IMR-90 (cell line): ENCODE results near the gene PACS1. TPM values are rescaled to one million over a fixed set of nuclear protein-coding genes. Genes with fewer than 3 reads are reported as not detected.
A peak's percentile ranks its signal among the peaks of the same experiment; 100 is the strongest.

Experiments used
- ATAC-seq: fragments of 200-7000 bp; cut with Tn5 transposase; 2 replicates; pipeline ENCODE4 v1.9.1; 2020; ENCODE audit warnings: low read depth, mild to moderate bottlenecking, moderate library complexity
- BruUV-seq: library from RNA; stranded (reverse); fragments of 400-500 nt; replicated peaks from 2 replicates; lab custom pipeline; 2021; lab: Mats Ljungman, UMichigan
- CTCF ChIA-PET: fragments of 300-600 bp; formaldehyde crosslinking; extraction: SDS; loops from one replicate; lab custom pipeline; 2021; ENCODE audit warnings: antibody characterized with exemption; lab: Yijun Ruan, JAX
- POLR2A ChIA-PET: fragments of 300-600 bp; sonication (Branson Sonifier 250); formaldehyde crosslinking; loops from one replicate; lab custom pipeline; 2022; ENCODE audit warnings: antibody characterized with exemption; ENCODE audit not compliant: unreplicated experiment; lab: Charles Lee
- DNase-seq: peaks from one replicate; pipeline ENCODE4 v3.0.0; 2013
- H2AFZ ChIP-seq: replicated peaks from 2 replicates; pipeline ENCODE3; 2013; ENCODE audit warnings: low read length, mild to moderate bottlenecking; ENCODE audit not compliant: poor library complexity
- H2AK5ac ChIP-seq: 2 replicates; pipeline ENCODE4 v1.6.1; 2013; ENCODE audit warnings: low read depth, low read length, inconsistent platforms
- H2AK9ac ChIP-seq: replicated peaks from 2 replicates; pipeline ENCODE3; 2013; ENCODE audit warnings: mild to moderate bottlenecking, low read depth, low read length, moderate library complexity; ENCODE audit not compliant: poor library complexity
- H2BK120ac ChIP-seq: 2 replicates; pipeline ENCODE4 v1.6.1; 2013; ENCODE audit warnings: low read depth, low read length, inconsistent platforms
- H2BK15ac ChIP-seq: 3 replicates; pipeline ENCODE4 v1.6.1; 2013; ENCODE audit warnings: low read depth, low read length, inconsistent platforms
- H2BK20ac ChIP-seq: 2 replicates; pipeline ENCODE4 v1.6.1; 2013; ENCODE audit warnings: low read depth, mild to moderate bottlenecking, inconsistent platforms, low read length, moderate library complexity
- H2BK5ac ChIP-seq: 2 replicates; pipeline ENCODE4 v1.6.1; 2013; ENCODE audit warnings: mild to moderate bottlenecking, low read depth, low read length, inconsistent platforms; ENCODE audit not compliant: poor library complexity, severe bottlenecking
- H3K14ac ChIP-seq: replicated peaks from 2 replicates; pipeline ENCODE4 v1.6.1; 2013; ENCODE audit warnings: low read depth, low read length, inconsistent platforms
- H3K18ac ChIP-seq: 2 replicates; pipeline ENCODE4 v1.6.1; 2013; ENCODE audit warnings: low read depth, low read length, control low read depth
- H3K23ac ChIP-seq: 2 replicates; pipeline ENCODE4 v1.6.1; 2013; ENCODE audit warnings: low read depth, low read length, inconsistent platforms
- H3K27ac ChIP-seq: 2 replicates; pipeline ENCODE4 v1.5.1; 2013; ENCODE audit warnings: mild to moderate bottlenecking, control low read depth, low read length; ENCODE audit not compliant: insufficient read depth
- H3K27me3 ChIP-seq: 2 replicates; pipeline ENCODE4 v1.6.1; 2013; ENCODE audit warnings: low read length; ENCODE audit not compliant: control insufficient read depth, insufficient read depth
- H3K36me3 ChIP-seq: 2 replicates; pipeline ENCODE4 v1.6.1; 2013; ENCODE audit warnings: low read length, mixed read lengths; ENCODE audit not compliant: control insufficient read depth, insufficient read depth
- H3K4ac ChIP-seq: 2 replicates; pipeline ENCODE4 v1.6.1; 2013; ENCODE audit warnings: low read depth, low read length, inconsistent platforms
- H3K4me1 ChIP-seq: 2 replicates; pipeline ENCODE4 v1.6.1; 2013; ENCODE audit warnings: low read length, mixed read lengths; ENCODE audit not compliant: control insufficient read depth, insufficient read depth
- H3K4me2 ChIP-seq: 2 replicates; pipeline ENCODE4 v1.6.1; 2013; ENCODE audit warnings: low read depth, mild to moderate bottlenecking, control low read depth, low read length, moderate library complexity
- H3K4me3 ChIP-seq: 2 replicates; pipeline ENCODE4 v1.5.1; 2013; ENCODE audit warnings: low read depth, mild to moderate bottlenecking, control low read depth, low read length, moderate library complexity; ENCODE audit not compliant: insufficient read depth
- H3K56ac ChIP-seq: 2 replicates; pipeline ENCODE4 v1.6.1; 2013; ENCODE audit warnings: low read length, inconsistent platforms; ENCODE audit not compliant: insufficient read depth; ENCODE audit errors: extremely low read depth
- H3K79me1 ChIP-seq, 2 experiments: 2 replicates each; pipeline ENCODE4 v1.6.1; 2013; ENCODE audit warnings: low read length in 2 of 2, inconsistent platforms in 1 of 2, low read depth in 1 of 2
- H3K9ac ChIP-seq: 2 replicates; pipeline ENCODE4 v1.6.1; 2013; ENCODE audit warnings: low read depth, low read length, control low read depth
- H3K9me1 ChIP-seq: 2 replicates; pipeline ENCODE4 v1.6.1; 2013; ENCODE audit warnings: low read length, inconsistent platforms; ENCODE audit not compliant: insufficient read depth
- H3K9me3 ChIP-seq: 2 replicates; pipeline ENCODE4 v1.6.1; 2013; ENCODE audit warnings: low read length; ENCODE audit not compliant: control insufficient read depth, insufficient read depth
- H4K20me1 ChIP-seq: 2 replicates; pipeline ENCODE4 v1.6.1; 2013; ENCODE audit warnings: low read length, inconsistent platforms; ENCODE audit not compliant: insufficient read depth
- H4K5ac ChIP-seq: 2 replicates; pipeline ENCODE4 v1.6.1; 2013; ENCODE audit warnings: mild to moderate bottlenecking, low read depth, low read length, control low read depth
- H4K8ac ChIP-seq, 2 experiments: 2 replicates each; pipeline ENCODE4 v1.6.1; 2013; ENCODE audit warnings: low read depth in 2 of 2, low read length in 2 of 2, control low read depth in 1 of 2, inconsistent platforms in 1 of 2
- H4K91ac ChIP-seq: 2 replicates; pipeline ENCODE4 v1.6.1; 2013; ENCODE audit warnings: low read depth, low read length, inconsistent platforms; ENCODE audit not compliant: insufficient read depth
- FOS ChIP-seq: fragments of 150-350 bp; IDR thresholded peaks from 2 replicates; pipeline ENCODE4 v1.6.1; 2016; ENCODE audit warnings: low read depth, low read length
- MAFK ChIP-seq: IDR thresholded peaks from 2 replicates; pipeline ENCODE4 v1.6.1; 2012; ENCODE audit warnings: low read depth, low read length, improper control_type of control experiment
- MAZ ChIP-seq: IDR thresholded peaks from 2 replicates; pipeline ENCODE4 v1.6.1; 2012; ENCODE audit warnings: low read depth, mild to moderate bottlenecking, low read length, improper control_type of control experiment, moderate library complexity, borderline replicate concordance
- MXI1 ChIP-seq: IDR thresholded peaks from 2 replicates; pipeline ENCODE4 v1.6.1; 2012; ENCODE audit warnings: low read depth, mild to moderate bottlenecking, low read length, moderate library complexity, borderline replicate concordance
- NFE2L2 ChIP-seq: fragments of 150-350 bp; IDR thresholded peaks from 2 replicates; pipeline ENCODE4 v1.6.1; 2016; ENCODE audit warnings: low read depth, mild to moderate bottlenecking, low read length
- POLR2A ChIP-seq: IDR thresholded peaks from 2 replicates; pipeline ENCODE4 v1.6.1; 2012; ENCODE audit warnings: mild to moderate bottlenecking, low read depth, low read length
- RCOR1 ChIP-seq: IDR thresholded peaks from 2 replicates; pipeline ENCODE4 v1.6.1; 2012; ENCODE audit warnings: mild to moderate bottlenecking, low read length, improper control_type of control experiment; ENCODE audit not compliant: insufficient replicate concordance
- RFX5 ChIP-seq: IDR thresholded peaks from 2 replicates; pipeline ENCODE4 v1.8.0; 2012; ENCODE audit warnings: low read depth, mild to moderate bottlenecking, low read length, moderate library complexity
- SMC3 ChIP-seq: fragments of 150-350 bp; IDR thresholded peaks from 2 replicates; pipeline ENCODE4 v1.6.1; 2016; ENCODE audit warnings: low read depth, mild to moderate bottlenecking, antibody characterized with exemption, low read length, moderate library complexity
- WGBS, 2 experiments: methylation state at CpG; one replicate each; pipeline versions ENCODE4 v1.1.5 to v1.1.7; 2013; ENCODE audit warnings: missing lambda C conversion rate in 2 of 2; ENCODE audit not compliant: insufficient read length in 1 of 2; ENCODE audit errors: extremely low coverage in 2 of 2; 5-methylcytosine and 5-hydroxymethylcytosine counted together
- dilution Hi-C: fragments of 300-500 bp; cut with HindIII; formaldehyde crosslinking; loops from one replicate; pipeline ENCODE4 v1.14.3; 2018; ENCODE audit warnings: low sequenced_read_pairs; ENCODE audit not compliant: unreplicated experiment
- in situ Hi-C: fragments of 300-500 bp; cut with MboI; formaldehyde crosslinking; loops from 3 replicates; pipeline ENCODE4 v1.14.3; 2019; ENCODE audit warnings: low sequenced_read_pairs, inconsistent platforms, mixed read lengths
- intact Hi-C: fragments of 100-400 bp; cut with micrococcal nuclease; formaldehyde crosslinking; loops from 2 replicates; pipeline ENCODE4 v1.10.0; 2022
- polyA plus RNA-seq, 3 experiments: library from polyadenylated mRNA; depleted of rRNA; stranded (reverse); fragments of >200 nt; gene quantifications; 2 replicates each; pipeline ENCODE4 v1.2.3, GENCODE V29; 2012; ENCODE audit warnings: low replicate concordance in 1 of 3
- total RNA-seq: library from RNA; depleted of rRNA; stranded (reverse); fragments of >200 nt; gene quantifications from 2 replicates; pipeline ENCODE4 v1.2.3, GENCODE V29; 2012
- TF ChIP-seq, protein P1 (sequence below): fragments of 150-350 bp; IDR thresholded peaks from 2 replicates; pipeline ENCODE4 v1.6.1; 2016; ENCODE audit warnings: low read depth, mild to moderate bottlenecking, low read length, moderate library complexity, borderline replicate concordance
- TF ChIP-seq, protein P2 (sequence below): conservative IDR thresholded peaks from 2 replicates; pipeline ENCODE4 v1.5.1; 2012; ENCODE audit warnings: mild to moderate bottlenecking, low read depth, low read length, improper control_type of control experiment

The PACS1 gene
- total and polyA plus RNA-seq, 2 of the 4 experiments (the other 2 are of a cell fraction): 7.3 to 32.0 TPM

GRCh38 chr11:66042996-66043906 is 26.8 kb upstream of the PACS1 start (continued):
- TF ChIP-seq MAZ (no peak), RFX5 (no peak)

- Histone ChIP-seq H3K9me3 (no peaks in the 10 kb centered on the region; the same call in 1 of the 2 replicates), H3K36me3 (no peaks in the 10 kb centered on the region), H2BK5ac (no peak overlapping the region), H3K18ac (no peak overlapping the region), H3K4me1 (no peaks in the 10 kb centered on the region), H3K9me1 (no peaks in the 10 kb centered on the region), H4K91ac (no peak overlapping the region), H3K23ac (no peak overlapping the region), H3K4ac (no peak overlapping the region), H2AFZ (no peak overlapping the region), H4K8ac (no peak overlapping the region), H2BK120ac (no peak overlapping the region), H3K27ac (no peak overlapping the region), H3K4me3 (no peak overlapping the region), H2AK5ac (no peak overlapping the region), H3K9ac (no peak overlapping the region), H4K5ac (no peak overlapping the region), H3K14ac (no peak overlapping the region), H2BK20ac (no peak overlapping the region), H3K4me2 (0 out of 2 replicates have a peak overlapping the region, but pooled peaks have one; percentile 30), H3K79me1 (no peaks in the 10 kb centered on the region), H2BK15ac (no peak overlapping the region), H3K27me3 (peaks cover 31% of the 10 kb centered on the region), H4K20me1 (no peaks in the 10 kb centered on the region), H3K56ac (no peak overlapping the region), H2AK9ac (no peak overlapping the region)
- no TSS peak for BruUV-seq
- DNase-seq (no peak), ATAC-seq (no peak)
- 70% methylated on average over 3 of the region's 6 CpGs; no CpG with 5 or more reads in 1 of the 2 experiments for WGBS, 2 experiments
- intact Hi-C loops (loop anchor here (2.0 kb wide), 1 partner anchor 42 kb away; the partner anchor contains the start of genes BANF1 and EIF1AD), dilution Hi-C loops (no loop called here), in situ Hi-C loops (no loop called here)
- ChIA-PET POLR2A (no interaction called here), CTCF (interaction anchor here (0.7 to 1.7 kb wide), 7 partner anchors 10 to 333 kb away, joined by 3 to 5 read pairs (median 4); partner anchors contain the start of genes BANF1 and EIF1AD)
- TF ChIP-seq NFE2L2 (no peak), FOS (no peak), MXI1 (no peak), POLR2A (no peak), RFX5 (no peak), MAFK (no peak), MAZ (no peak), RCOR1 (no peak), SMC3 (no peak)
- TF ChIP-seq, protein P1, sequence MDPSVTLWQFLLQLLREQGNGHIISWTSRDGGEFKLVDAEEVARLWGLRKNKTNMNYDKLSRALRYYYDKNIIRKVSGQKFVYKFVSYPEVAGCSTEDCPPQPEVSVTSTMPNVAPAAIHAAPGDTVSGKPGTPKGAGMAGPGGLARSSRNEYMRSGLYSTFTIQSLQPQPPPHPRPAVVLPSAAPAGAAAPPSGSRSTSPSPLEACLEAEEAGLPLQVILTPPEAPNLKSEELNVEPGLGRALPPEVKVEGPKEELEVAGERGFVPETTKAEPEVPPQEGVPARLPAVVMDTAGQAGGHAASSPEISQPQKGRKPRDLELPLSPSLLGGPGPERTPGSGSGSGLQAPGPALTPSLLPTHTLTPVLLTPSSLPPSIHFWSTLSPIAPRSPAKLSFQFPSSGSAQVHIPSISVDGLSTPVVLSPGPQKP: no peak
- TF ChIP-seq, protein P2, sequence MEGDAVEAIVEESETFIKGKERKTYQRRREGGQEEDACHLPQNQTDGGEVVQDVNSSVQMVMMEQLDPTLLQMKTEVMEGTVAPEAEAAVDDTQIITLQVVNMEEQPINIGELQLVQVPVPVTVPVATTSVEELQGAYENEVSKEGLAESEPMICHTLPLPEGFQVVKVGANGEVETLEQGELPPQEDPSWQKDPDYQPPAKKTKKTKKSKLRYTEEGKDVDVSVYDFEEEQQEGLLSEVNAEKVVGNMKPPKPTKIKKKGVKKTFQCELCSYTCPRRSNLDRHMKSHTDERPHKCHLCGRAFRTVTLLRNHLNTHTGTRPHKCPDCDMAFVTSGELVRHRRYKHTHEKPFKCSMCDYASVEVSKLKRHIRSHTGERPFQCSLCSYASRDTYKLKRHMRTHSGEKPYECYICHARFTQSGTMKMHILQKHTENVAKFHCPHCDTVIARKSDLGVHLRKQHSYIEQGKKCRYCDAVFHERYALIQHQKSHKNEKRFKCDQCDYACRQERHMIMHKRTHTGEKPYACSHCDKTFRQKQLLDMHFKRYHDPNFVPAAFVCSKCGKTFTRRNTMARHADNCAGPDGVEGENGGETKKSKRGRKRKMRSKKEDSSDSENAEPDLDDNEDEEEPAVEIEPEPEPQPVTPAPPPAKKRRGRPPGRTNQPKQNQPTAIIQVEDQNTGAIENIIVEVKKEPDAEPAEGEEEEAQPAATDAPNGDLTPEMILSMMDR: no peak
Measured at GRCh38 chr11:66044757-66045156, 25.3 kb upstream of the PACS1 start.
